Ascending aorta (tissue), 2 donors: Measurements from ENCODE around the gene SEC22C. TPM values are rescaled to one million over a fixed set of nuclear protein-coding genes. Genes with fewer than 3 reads are reported as not detected.

ENCODE experiments used
- DNase-seq, 2 donors: peaks; one replicate each; pipeline ENCODE4 v3.0.0-alpha.2; 2019; ENCODE audit warnings: low spot score in 2 of 2
- H3K27ac ChIP-seq, 2 donors: fragments of 200-600 bp; sonication (generic); one replicate each; pipeline ENCODE4 v1.5.1; 2016 to 2017; ENCODE audit warnings: mild to moderate bottlenecking in 1 of 2
- H3K27me3 ChIP-seq: fragments of 200-600 bp; sonication (generic); one replicate; pipeline ENCODE4 v1.5.1; 2017
- H3K36me3 ChIP-seq, 2 donors: fragments of 200-600 bp; sonication (generic); one replicate each; pipeline ENCODE4 v1.5.1; 2016
- H3K4me1 ChIP-seq, 2 donors: fragments of 200-600 bp; sonication (generic); one replicate each; pipeline ENCODE4 v1.5.1; 2016 to 2017; ENCODE audit warnings: mild to moderate bottlenecking in 1 of 2
- H3K4me3 ChIP-seq, 2 donors: fragments of 200-600 bp; sonication (generic); one replicate each; pipeline ENCODE4 v1.5.1; 2016 to 2017; ENCODE audit warnings: mild to moderate bottlenecking in 1 of 2
- H3K9me3 ChIP-seq, 2 donors: fragments of 200-600 bp; sonication (generic); one replicate each; pipeline ENCODE4 v1.5.1; 2016
- CTCF ChIP-seq, 3 experiments: fragments of 200-600 bp in 2 of 3; fragments of 450-650 bp in 1 of 3; sonication (generic) in 2 of 3; IDR thresholded peaks; one replicate each; pipeline ENCODE4 v1.5.1; 2016 to 2019; ENCODE audit warnings: antibody characterized with exemption in 3 of 3, mild to moderate bottlenecking in 1 of 3, moderate library complexity in 1 of 3
- intact Hi-C: fragments of 100-400 bp; cut with DNase I; formaldehyde crosslinking; loops from one replicate; pipeline ENCODE4 v1.15.1; 2023
- total RNA-seq: library from RNA; depleted of rRNA; stranded (reverse); fragments of >200 nt; gene quantifications from one replicate; pipeline ENCODE4 v1.1.0, GENCODE V29; 2016

Gene SEC22C
- total RNA-seq, 1 donor from 2014 or later = 28.3 TPM

- Histone ChIP-seq H3K27ac (no peak overlapping the region), H3K9me3 (no peaks in the 10 kb centered on the region), H3K36me3 (no peaks in the 10 kb centered on the region), H3K4me3 (no peak overlapping the region), H3K27me3 (no peaks in the 10 kb centered on the region), H3K4me1 (peaks cover 2 to 5% of the 10 kb centered on the region in 2 donors)
- peak in 1 of 2 donors; percentile 61 for DNase-seq
- intact Hi-C loops = no loop called here
- no peak for TF ChIP-seq CTCF (IDR thresholded peaks at IDR 0.05)
These were observed 82.8 kb downstream of the SEC22C start for GRCh38 chr3:42498791-42499477.

DNA sequence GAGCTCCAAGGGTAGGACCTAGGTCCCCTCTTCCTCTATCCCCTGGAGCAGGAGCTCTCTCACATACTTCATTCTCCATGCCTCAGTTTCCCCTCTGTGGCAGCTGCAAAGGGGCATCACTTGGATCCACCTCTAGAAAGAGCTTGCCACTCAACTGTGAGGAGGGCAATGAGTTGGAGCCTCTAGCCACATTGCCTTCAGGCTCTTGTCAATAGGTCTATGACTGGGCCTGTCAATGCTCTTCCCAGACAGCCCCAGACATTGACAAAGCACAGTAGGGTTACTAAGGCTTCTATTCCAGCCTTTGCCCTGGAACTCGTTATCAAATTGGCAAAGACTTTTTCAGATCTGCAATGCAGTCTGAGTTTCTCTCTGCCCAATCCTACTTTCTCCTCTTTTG is 83.7 kb downstream of the SEC22C start:
- peak in 1 of 2 donors; percentile 19 for DNase-seq
- TF ChIP-seq CTCF (IDR thresholded peaks at IDR 0.05) = no peak
- intact Hi-C loops = no loop called here
- H3K36me3 ChIP-seq = no peaks in the 10 kb centered on the region
- H3K4me1 ChIP-seq = peaks cover 2 to 6% of the 10 kb centered on the region in 2 donors
- H3K4me3 ChIP-seq = no peak overlapping the region
- H3K9me3 ChIP-seq = no peaks in the 10 kb centered on the region
- no peak overlapping the region for H3K27ac ChIP-seq
- no peaks in the 10 kb centered on the region for H3K27me3 ChIP-seq

Other genes with a start within 250 kb of the SEC22C start
- gene LYZL4, start 171.4 kb downstream of the SEC22C start, total RNA-seq = not detected
- 3.5 TPM for gene VIPR1, start 79.3 kb downstream of the SEC22C start, total RNA-seq
- 1.5 TPM for gene SS18L2, start 8.9 kb upstream of the SEC22C start, total RNA-seq
- gene NKTR, start 18.7 kb upstream of the SEC22C start, total RNA-seq = 41.7 TPM
- 69.3 TPM for gene ZBTB47, start 71.7 kb upstream of the SEC22C start, total RNA-seq
- not detected for gene KLHL40, start 103.6 kb upstream of the SEC22C start, total RNA-seq
- gene HHATL, start 120.8 kb upstream of the SEC22C start, total RNA-seq = not detected
- 2.1 TPM for gene CCDC13, start 191.3 kb upstream of the SEC22C start, total RNA-seq
- 109 TPM for gene HIGD1A, start 222.5 kb upstream of the SEC22C start, total RNA-seq
- gene ACKR2, start 227.5 kb upstream of the SEC22C start, total RNA-seq = 24.5 TPM